H1 (cell line): ENCODE results near the gene PDGFRA. TPM values are rescaled to one million over a fixed set of nuclear protein-coding genes. Genes with fewer than 3 reads are reported as not detected.

ENCODE experiments used
- CTCF ChIA-PET: fragments of 300-600 bp; sonication (Branson Sonifier 250); formaldehyde crosslinking; loops from one replicate; lab custom pipeline; 2021; ENCODE audit not compliant: partially characterized antibody; lab: Charles Lee
- POLR2A ChIA-PET: fragments of 300-600 bp; sonication (Branson Sonifier 250); formaldehyde crosslinking; loops from one replicate; lab custom pipeline; 2021; ENCODE audit warnings: inconsistent platforms; ENCODE audit not compliant: partially characterized antibody; lab: Charles Lee
- DNase-seq, 2 experiments: peaks; one replicate each; pipeline versions ENCODE4 v3.0.0 to v3.0.0-alpha.2; 2010 to 2022; ENCODE audit warnings: low spot score in 2 of 2, low read depth in 1 of 2, mixed read lengths in 1 of 2
- FAIRE-seq: peaks from 2 replicates; lab custom pipeline; 2011; peaks lifted over from hg19 to GRCh38; lab: Jason Lieb, UNC
- H2AFZ ChIP-seq: 2 replicates; pipeline ENCODE4 v1.8.1; 2012; ENCODE audit warnings: low read length, inconsistent platforms
- H2AK5ac ChIP-seq: 2 replicates; pipeline ENCODE4 v1.6.1; 2013; ENCODE audit warnings: low read depth, low read length
- H2BK120ac ChIP-seq: replicated peaks from 2 replicates; pipeline ENCODE3; 2013; ENCODE audit warnings: low read depth, low read length, inconsistent platforms
- H2BK12ac ChIP-seq: 2 replicates; pipeline ENCODE4 v1.6.1; 2013; ENCODE audit warnings: low read depth, low read length
- H2BK15ac ChIP-seq: 2 replicates; pipeline ENCODE4 v1.6.1; 2013; ENCODE audit warnings: low read length
- H2BK20ac ChIP-seq: 2 replicates; pipeline ENCODE4 v1.6.1; 2013; ENCODE audit warnings: low read length
- H2BK5ac ChIP-seq: 2 replicates; pipeline ENCODE4 v1.6.1; 2013; ENCODE audit warnings: low read depth, low read length
- H3K14ac ChIP-seq: 2 replicates; pipeline ENCODE4 v1.6.1; 2013; ENCODE audit warnings: inconsistent platforms; ENCODE audit not compliant: insufficient read length
- H3K18ac ChIP-seq: 2 replicates; pipeline ENCODE4 v1.6.1; 2013; ENCODE audit warnings: low read length; ENCODE audit errors: extremely low read depth
- H3K23ac ChIP-seq: 2 replicates; pipeline ENCODE4 v1.6.1; 2013; ENCODE audit warnings: inconsistent platforms; ENCODE audit not compliant: insufficient read length
- H3K23me2 ChIP-seq: 2 replicates; pipeline ENCODE4 v1.6.1; 2013; ENCODE audit warnings: low read depth, low read length
- H3K27ac ChIP-seq: 2 replicates; pipeline ENCODE4 v1.6.1; 2011; ENCODE audit warnings: low read depth, low read length, inconsistent platforms
- H3K27me3 ChIP-seq, 4 experiments: replicated peaks in 1 of 4; 1 replicate in 1 of 4; 2 replicates in 3 of 4; pipeline versions ENCODE4 v1.6.1 to v1.8.1; 2011 to 2013; ENCODE audit warnings: low read length in 3 of 4, mild to moderate bottlenecking in 3 of 4, inconsistent platforms in 2 of 4, mixed read lengths in 2 of 4, moderate library complexity in 1 of 4; ENCODE audit not compliant: control insufficient read depth in 3 of 4, insufficient read depth in 3 of 4; ENCODE audit errors: extremely low read depth in 1 of 4
- H3K36me3 ChIP-seq, 4 experiments: 2 replicates each; pipeline versions ENCODE4 v1.6.1 to v1.8.1; 2011 to 2013; ENCODE audit warnings: mild to moderate bottlenecking in 4 of 4, low read length in 3 of 4, moderate library complexity in 2 of 4, control low read depth in 1 of 4, inconsistent platforms in 1 of 4; ENCODE audit not compliant: insufficient read depth in 4 of 4, control insufficient read depth in 2 of 4
- H3K4ac ChIP-seq: replicated peaks from 2 replicates; pipeline ENCODE3; 2013; ENCODE audit warnings: low read length, low read depth, mixed read lengths, inconsistent platforms; ENCODE audit not compliant: insufficient read length
- H3K4me1 ChIP-seq, 4 experiments: replicated peaks in 1 of 4; 1 replicate in 1 of 4; 2 replicates in 3 of 4; pipeline versions ENCODE4 v1.6.1 to v1.8.1; 2011 to 2013; ENCODE audit warnings: low read length in 3 of 4, inconsistent platforms in 2 of 4, mixed read lengths in 1 of 4; ENCODE audit not compliant: insufficient read depth in 4 of 4, control insufficient read depth in 3 of 4
- H3K4me2 ChIP-seq, 2 experiments: 2 replicates each; pipeline versions ENCODE4 v1.6.1 to v1.8.1; 2011 to 2013; ENCODE audit warnings: low read depth in 2 of 2, low read length in 2 of 2, control low read depth in 1 of 2, inconsistent platforms in 1 of 2, mild to moderate bottlenecking in 1 of 2; ENCODE audit not compliant: insufficient read depth in 1 of 2
- H3K4me3 ChIP-seq, 4 experiments: fragments of 200-600, 300-600 bp in 1 of 4; sonication (generic), shearing (Covaris generic), sonication (Bioruptor Twin) in 1 of 4; 2 replicates each; pipeline versions ENCODE4 v1.5.1 to v1.8.1; 2011 to 2016; ENCODE audit warnings: low read length in 4 of 4, low read depth in 3 of 4, control low read depth in 2 of 4, inconsistent platforms in 2 of 4, mild to moderate bottlenecking in 2 of 4, mixed read lengths in 1 of 4, moderate library complexity in 1 of 4; ENCODE audit not compliant: insufficient read depth in 2 of 4; ENCODE audit errors: extremely low read depth in 1 of 4
- H3K56ac ChIP-seq: replicated peaks from 2 replicates; pipeline ENCODE3; 2013; ENCODE audit warnings: low read depth, mild to moderate bottlenecking, mixed read lengths, low read length, inconsistent platforms; ENCODE audit not compliant: insufficient read length
- H3K79me1 ChIP-seq: 2 replicates; pipeline ENCODE4 v1.6.1; 2013; ENCODE audit warnings: low read depth, low read length, control low read depth
- H3K79me2 ChIP-seq, 2 experiments: 2 replicates each; pipeline versions ENCODE4 v1.6.1 to v1.8.1; 2012 to 2013; ENCODE audit warnings: low read length in 2 of 2, mild to moderate bottlenecking in 2 of 2, inconsistent platforms in 1 of 2; ENCODE audit not compliant: insufficient read depth in 2 of 2, control insufficient read depth in 1 of 2
- H3K9ac ChIP-seq, 4 experiments: replicated peaks in 1 of 4; 1 replicate in 1 of 4; 2 replicates in 3 of 4; pipeline versions ENCODE4 v1.6.1 to v1.8.1; 2011 to 2013; ENCODE audit warnings: low read depth in 3 of 4, low read length in 3 of 4, control low read depth in 2 of 4, mild to moderate bottlenecking in 2 of 4, moderate library complexity in 2 of 4, inconsistent platforms in 1 of 4; ENCODE audit errors: extremely low read depth in 1 of 4
- H3K9me3 ChIP-seq, 2 experiments: 2 replicates each; pipeline versions ENCODE4 v1.6.1 to v1.8.1; 2012 to 2013; ENCODE audit warnings: mild to moderate bottlenecking in 2 of 2, moderate library complexity in 2 of 2, control low read depth in 1 of 2, inconsistent platforms in 1 of 2, low read depth in 1 of 2, low read length in 1 of 2, mixed read lengths in 1 of 2; ENCODE audit not compliant: insufficient read depth in 2 of 2
- H4K20me1 ChIP-seq, 2 experiments: replicated peaks in 1 of 2; 2 replicates each; pipeline versions ENCODE3 to v1.8.1; 2011 to 2013; ENCODE audit warnings: inconsistent platforms in 2 of 2, low read length in 2 of 2, mild to moderate bottlenecking in 1 of 2; ENCODE audit not compliant: insufficient read depth in 2 of 2, control insufficient read depth in 1 of 2
- H4K5ac ChIP-seq: 2 replicates; pipeline ENCODE4 v1.6.1; 2013; ENCODE audit warnings: low read length, low read depth, mixed read lengths, inconsistent platforms; ENCODE audit not compliant: insufficient read length
- H4K8ac ChIP-seq: 2 replicates; pipeline ENCODE4 v1.8.0; 2013; ENCODE audit warnings: mild to moderate bottlenecking, moderate library complexity, low read length, inconsistent platforms; ENCODE audit not compliant: insufficient read depth; ENCODE audit errors: extremely low read depth
- H4K91ac ChIP-seq: replicated peaks from 2 replicates; pipeline ENCODE3; 2013; ENCODE audit warnings: low read length, mixed read lengths, inconsistent platforms; ENCODE audit not compliant: insufficient read length
- BRCA1 ChIP-seq: IDR thresholded peaks from 2 replicates; pipeline ENCODE4 v1.6.1; 2012; ENCODE audit warnings: low read depth, low read length, improper control_type of control experiment
- CREB1 ChIP-seq: IDR thresholded peaks from 2 replicates; pipeline ENCODE4 v1.6.1; 2012; ENCODE audit warnings: inconsistent platforms
- GTF2F1 ChIP-seq: IDR thresholded peaks from 2 replicates; pipeline ENCODE4 v1.6.1; 2012; ENCODE audit warnings: low read depth, low read length, improper control_type of control experiment, borderline replicate concordance
- JUND ChIP-seq: IDR thresholded peaks from 2 replicates; pipeline ENCODE4 v1.6.1; 2011; ENCODE audit warnings: mild to moderate bottlenecking, improper control_type of control experiment, low read length
- NANOG ChIP-seq: IDR thresholded peaks from 2 replicates; pipeline ENCODE4 v1.6.1; 2011; ENCODE audit warnings: low read length, low read depth, mild to moderate bottlenecking, inconsistent platforms; ENCODE audit not compliant: insufficient read depth, poor library complexity, severe bottlenecking
- RXRA ChIP-seq: IDR thresholded peaks from 2 replicates; pipeline ENCODE4 v1.6.1; 2011; ENCODE audit warnings: low read depth, mild to moderate bottlenecking, low read length, moderate library complexity; ENCODE audit not compliant: insufficient read depth
- SP1 ChIP-seq: IDR thresholded peaks from 2 replicates; pipeline ENCODE4 v1.6.1; 2011; ENCODE audit warnings: low read depth, low read length
- TBP ChIP-seq: IDR thresholded peaks from 2 replicates; pipeline ENCODE4 v1.6.1; 2011; ENCODE audit warnings: low read depth, low read length, improper control_type of control experiment
- ZNF274 ChIP-seq: IDR thresholded peaks from 2 replicates; pipeline ENCODE4 v1.7.0; 2012; ENCODE audit warnings: low read length, borderline replicate concordance; ENCODE audit errors: extremely low read depth
- WGBS, 2 experiments: shearing (Covaris generic) in 1 of 2; methylation state at CpG; one replicate each; pipeline versions ENCODE4 v1.1.6 to v1.1.7; 2013 to 2015; ENCODE audit warnings: low lambda C conversion rate in 2 of 2, mixed read lengths in 2 of 2, inconsistent platforms in 1 of 2, low coverage in 1 of 2, missing lambda C conversion rate in 1 of 2; ENCODE audit not compliant: insufficient replicate concordance in 2 of 2, insufficient coverage in 1 of 2, insufficient read length in 1 of 2; ENCODE audit errors: extremely low coverage in 1 of 2, missing lambda C conversion rate in 1 of 2; 5-methylcytosine and 5-hydroxymethylcytosine counted together
- polyA plus RNA-seq, 7 experiments: library from polyadenylated mRNA; depleted of rRNA in 3 of 7; stranded (reverse) in 5 of 7; unstranded in 2 of 7; fragments of >200 nt in 5 of 7; fragments of 200-250 nt in 2 of 7; gene quantifications; 1 replicate in 5 of 7; 2 replicates in 1 of 7; 4 replicates in 1 of 7; pipeline versions ENCODE4 v1.2.1 to v1.2.3, GENCODE V29; 2011 to 2013; ENCODE audit warnings: missing spikeins in 2 of 7, mixed read lengths in 2 of 7
- total RNA-seq: library from RNA; stranded (reverse); fragmentation: NEBNext Ultra II Directional; extraction: Animal tissue kit (Norgen Biotek cat#: 25700); gene quantifications from 2 replicates; pipeline ENCODE4 v1.2.1, GENCODE V29; 2021

PDGFRA gene
- total and polyA plus RNA-seq, 2 of the 8 experiments (the other 6 are each of a cell fraction or from before 2014, with no cell fraction given): 1.4 to 3.4 TPM

- ChIA-PET CTCF (interaction anchor here (1.8 kb wide), 1 partner anchor 10 kb away, joined by 4 read pairs; no protein-coding TSS in a partner anchor), POLR2A (no interaction called here)
- no peak overlapping the region for H3K18ac ChIP-seq
- no peak overlapping the region for H3K4ac ChIP-seq
- H2BK20ac ChIP-seq: no peak overlapping the region
- no peaks in the 10 kb centered on the region for H3K9me3 ChIP-seq
- no peak overlapping the region for H3K27ac ChIP-seq
- no peak overlapping the region for H3K14ac ChIP-seq
- H3K9ac ChIP-seq: no peak overlapping the region
- FAIRE-seq (peak; percentile 13), DNase-seq (no peak)
- no peaks in the 10 kb centered on the region for H3K23me2 ChIP-seq
- H4K5ac ChIP-seq: no peak overlapping the region
- no peak overlapping the region for H4K8ac ChIP-seq
- H3K4me3 ChIP-seq: no peak overlapping the region
- no peak for TF ChIP-seq BRCA1
- TF ChIP-seq CREB1: no peak
- no peak for TF ChIP-seq GTF2F1
- TF ChIP-seq JUND: no peak
- TF ChIP-seq TBP: no peak
- TF ChIP-seq ZNF274: no peak
- TF ChIP-seq SP1: no peak
- TF ChIP-seq NANOG: no peak
- no peak for TF ChIP-seq RXRA
- no peak overlapping the region for H2BK15ac ChIP-seq
- H3K56ac ChIP-seq: no peak overlapping the region
- WGBS, 2 experiments: 94% methylated on average over 4 of the region's 4 CpGs; no CpG with 5 or more reads in 1 of the 2 experiments
- no peaks in the 10 kb centered on the region for H3K36me3 ChIP-seq
- H4K20me1 ChIP-seq: no peaks in the 10 kb centered on the region
- H3K79me1 ChIP-seq: no peaks in the 10 kb centered on the region
- no peak overlapping the region for H2AFZ ChIP-seq
- peaks cover 0 to 3% (median 1%) of the 10 kb centered on the region in 4 experiments; a peak in 2 of 7 replicates for H3K4me1 ChIP-seq
- no peak overlapping the region for H2BK5ac ChIP-seq
- no peaks in the 10 kb centered on the region for H3K27me3 ChIP-seq
- no peaks in the 10 kb centered on the region for H3K79me2 ChIP-seq
- no peak overlapping the region for H4K91ac ChIP-seq
- no peak overlapping the region for H3K23ac ChIP-seq
- no peak overlapping the region for H2BK12ac ChIP-seq
- H2BK120ac ChIP-seq: no peak overlapping the region
- no peak overlapping the region for H3K4me2 ChIP-seq
- no peak overlapping the region for H2AK5ac ChIP-seq
These were observed 36.3 kb downstream of the PDGFRA start for GRCh38 chr4:54265366-54265765.
